Activated CD4-positive, CD25-positive, alpha-beta regulatory T cell treated with anti-CD3 and anti-CD28 coated beads, Interleukin-2, amount 50 U/mL, for 72 hours (primary cell): ENCODE results near the gene SDS.

Experiments
- DNase-seq: peaks from one replicate; pipeline ENCODE4 v3.0.0; 2021

The SDS gene

DNA sequence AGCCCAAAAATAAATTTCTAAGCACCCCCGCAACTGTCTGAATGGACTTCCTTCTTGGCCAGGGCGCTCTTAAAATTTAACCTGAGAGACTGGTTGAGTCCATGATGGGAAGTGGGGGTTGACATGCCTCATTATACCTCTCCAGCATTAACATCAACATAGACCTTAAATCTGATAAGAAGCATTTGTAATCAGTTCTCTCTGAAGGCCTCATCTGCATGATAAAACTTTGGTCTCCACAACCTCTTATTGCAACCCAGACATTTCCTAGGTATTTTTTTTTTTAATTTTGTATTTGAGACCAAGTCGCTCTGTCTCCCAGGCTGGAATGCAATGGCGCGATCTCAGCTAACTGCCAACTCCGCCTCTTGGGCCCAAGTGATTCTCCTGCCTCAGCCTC is 58.4 kb downstream of the SDS start:
- DNase-seq = no peak
